Fibroblast of pulmonary artery (primary cell): Measurements from ENCODE around the gene ATP2B3.

Experiments
- DNase-seq: peaks from one replicate; pipeline ENCODE4 v3.0.0-alpha.2; 2010; ENCODE audit warnings: low read depth
- H3K4me3 ChIP-seq: replicated peaks from 2 replicates; pipeline ENCODE4 v1.5.1; 2011; ENCODE audit warnings: low read depth, mild to moderate bottlenecking, control low read depth, low read length, moderate library complexity
- CTCF ChIP-seq: IDR thresholded peaks from 2 replicates; pipeline ENCODE4 v1.5.1; 2011; ENCODE audit warnings: mild to moderate bottlenecking, control low read depth, low read length, inconsistent platforms; ENCODE audit errors: missing control alignments

Gene ATP2B3

GRCh38 chrX:153572601-153573000 is 55.2 kb downstream of the ATP2B3 start:
- TF ChIP-seq CTCF = no peak
- DNase-seq = no peak
- no peak overlapping the region for H3K4me3 ChIP-seq

- H3K4me3 ChIP-seq = no peak overlapping the region
- no peak for DNase-seq
- TF ChIP-seq CTCF = no peak
These were observed 56.5 kb downstream of the ATP2B3 start for GRCh38 chrX:153573984-153574383.

GRCh38 chrX:153576239-153576870 is 58.9 kb downstream of the ATP2B3 start:
- TF ChIP-seq CTCF = no peak
- H3K4me3 ChIP-seq = no peak overlapping the region
- no peak for DNase-seq

GRCh38 chrX:153576961-153577360 is 59.5 kb downstream of the ATP2B3 start:
- H3K4me3 ChIP-seq = no peak overlapping the region
- DNase-seq = no peak
- TF ChIP-seq CTCF = no peak

GRCh38 chrX:153578200-153578835 is 60.9 kb downstream of the ATP2B3 start:
- DNase-seq = no peak
- H3K4me3 ChIP-seq = no peak overlapping the region
- no peak for TF ChIP-seq CTCF

- no peak overlapping the region for H3K4me3 ChIP-seq
- no peak for TF ChIP-seq CTCF
- DNase-seq = no peak
These were observed 61.4 kb downstream of the ATP2B3 start for GRCh38 chrX:153578889-153579288.
